ENCODE results near the gene CXCR3.
"Not testable (repeated sequence)": the region's sequence is repeated elsewhere in the genome, so short reads cannot be mapped to it uniquely, and the experiment has no call there.

DNA sequence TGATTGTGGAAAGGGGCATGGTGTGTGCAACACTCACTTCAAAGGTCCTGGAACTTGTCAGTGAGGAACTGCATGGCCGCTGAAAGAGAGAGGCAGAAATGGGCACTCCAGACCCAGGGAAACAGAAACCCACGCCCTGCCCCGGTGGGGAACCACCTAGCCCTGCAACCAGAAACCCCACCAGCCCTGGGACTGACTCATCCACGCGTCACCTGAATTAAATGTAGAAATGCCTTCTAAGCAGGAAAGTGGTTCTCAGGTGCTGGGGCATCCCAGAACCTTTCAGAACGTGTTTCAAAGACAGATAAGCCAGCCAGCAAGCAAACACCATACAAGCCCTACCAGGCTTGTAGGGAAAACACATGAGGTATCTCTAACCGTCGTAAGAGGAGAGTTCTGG, 44.9 kb upstream of the CXCR3 start:
- TF ChIP-seq CTCF, POLR2A (IDR thresholded peaks at IDR 0.05): not testable (repeated sequence)
